T47D (cell line): Measurements from ENCODE around the gene VEGFA.

Source experiments
- DNase-seq, 2 experiments: peaks; one replicate each; pipeline versions ENCODE4 v3.0.0 to v3.0.0-alpha.2; 2011 to 2012; ENCODE audit warnings: low read depth in 1 of 2, low spot score in 1 of 2
- JUND ChIP-seq: IDR thresholded peaks from 2 replicates; pipeline ENCODE4 v1.6.1; 2012; ENCODE audit warnings: low read depth
- in situ Hi-C: cut with HindIII; loops from 2 replicates; pipeline ENCODE4 v1.10.0; 2016; ENCODE audit warnings: low sequenced_read_pairs, low pct_unique_long_range_greater_than_20kb

The VEGFA gene

DNA sequence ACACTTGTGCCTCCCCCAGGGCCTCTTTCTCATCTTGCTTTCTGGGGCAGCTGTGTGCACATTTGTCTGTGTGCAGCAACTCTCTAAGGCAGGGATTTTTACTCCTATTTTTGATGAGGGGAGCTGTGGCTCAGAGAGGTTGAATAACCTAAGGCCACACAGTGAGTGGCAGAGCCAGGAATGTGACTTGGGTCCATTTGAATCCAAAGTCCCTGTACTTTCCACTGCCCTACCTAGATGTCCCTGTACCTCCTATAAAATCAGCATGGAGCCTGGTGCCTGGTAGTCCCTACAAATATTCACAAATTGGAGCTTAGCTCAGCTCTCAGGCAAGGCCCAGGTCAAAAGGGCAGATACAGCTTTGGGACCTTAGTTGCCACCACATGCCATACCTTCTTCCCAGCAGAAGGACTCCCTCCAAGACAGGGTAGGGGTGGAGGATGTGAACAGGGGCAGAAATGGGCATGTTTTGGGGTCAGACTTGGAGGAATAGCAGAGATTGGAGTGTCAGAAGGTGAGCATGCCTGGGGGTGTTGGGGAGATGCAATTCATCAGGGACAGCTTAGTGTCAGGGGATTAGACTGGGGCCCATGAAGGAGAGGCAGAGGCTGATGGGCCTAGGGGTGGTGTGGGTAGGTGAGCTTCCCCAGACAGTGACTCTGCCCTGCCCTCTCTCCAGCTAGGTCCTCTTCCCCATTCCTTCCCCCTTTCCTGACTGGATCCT is 4.1 kb upstream of the VEGFA start:
- DNase-seq = no peak
- in situ Hi-C loops = no loop called here
- no peak for TF ChIP-seq JUND

DNA sequence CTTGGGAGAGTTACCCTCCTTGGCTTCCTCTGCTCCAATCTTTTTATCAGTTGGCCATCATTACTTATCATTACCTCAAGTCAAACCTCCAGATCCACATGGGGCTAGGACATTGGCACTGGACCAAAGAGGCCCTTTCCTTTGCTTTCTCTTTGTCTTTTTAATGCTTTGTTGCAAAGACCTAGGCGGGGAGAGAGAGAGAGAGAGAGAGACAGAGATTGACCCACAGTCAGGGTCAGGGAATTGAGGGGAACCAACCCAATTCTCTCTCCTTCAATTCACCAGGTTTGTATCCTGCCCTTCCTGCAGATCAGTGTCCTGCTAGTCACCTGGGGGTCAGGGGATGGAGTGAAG is 3.5 kb upstream of the VEGFA start:
- DNase-seq = no peak
- TF ChIP-seq JUND = no peak
- in situ Hi-C loops = no loop called here

DNA sequence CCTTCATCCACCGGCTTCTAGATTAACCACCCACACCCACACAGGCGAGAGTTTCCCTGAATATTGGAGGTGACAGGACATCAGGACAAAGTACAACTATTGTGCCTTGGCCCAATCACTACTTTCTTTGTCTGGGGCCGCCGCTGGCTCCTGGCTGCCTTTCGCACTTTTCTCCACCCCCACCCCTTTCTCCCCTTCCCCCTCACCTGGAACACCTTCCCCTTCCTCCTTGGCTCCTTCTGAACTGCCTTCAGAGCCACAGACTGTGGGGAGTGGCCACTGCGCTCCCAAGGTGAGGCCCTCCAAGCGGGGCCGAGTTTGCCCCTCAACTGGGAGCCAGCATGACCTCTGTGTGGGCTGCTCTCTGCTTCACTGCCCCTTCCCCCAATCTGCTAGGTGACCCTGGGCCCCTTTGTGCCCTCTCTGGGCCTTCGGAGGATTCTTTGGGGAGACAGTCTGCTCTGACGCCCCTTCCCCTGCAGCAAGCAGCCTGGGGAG is 3.0 kb upstream of the VEGFA start:
- in situ Hi-C loops = no loop called here
- TF ChIP-seq JUND = no peak
- no peak for DNase-seq

DNA sequence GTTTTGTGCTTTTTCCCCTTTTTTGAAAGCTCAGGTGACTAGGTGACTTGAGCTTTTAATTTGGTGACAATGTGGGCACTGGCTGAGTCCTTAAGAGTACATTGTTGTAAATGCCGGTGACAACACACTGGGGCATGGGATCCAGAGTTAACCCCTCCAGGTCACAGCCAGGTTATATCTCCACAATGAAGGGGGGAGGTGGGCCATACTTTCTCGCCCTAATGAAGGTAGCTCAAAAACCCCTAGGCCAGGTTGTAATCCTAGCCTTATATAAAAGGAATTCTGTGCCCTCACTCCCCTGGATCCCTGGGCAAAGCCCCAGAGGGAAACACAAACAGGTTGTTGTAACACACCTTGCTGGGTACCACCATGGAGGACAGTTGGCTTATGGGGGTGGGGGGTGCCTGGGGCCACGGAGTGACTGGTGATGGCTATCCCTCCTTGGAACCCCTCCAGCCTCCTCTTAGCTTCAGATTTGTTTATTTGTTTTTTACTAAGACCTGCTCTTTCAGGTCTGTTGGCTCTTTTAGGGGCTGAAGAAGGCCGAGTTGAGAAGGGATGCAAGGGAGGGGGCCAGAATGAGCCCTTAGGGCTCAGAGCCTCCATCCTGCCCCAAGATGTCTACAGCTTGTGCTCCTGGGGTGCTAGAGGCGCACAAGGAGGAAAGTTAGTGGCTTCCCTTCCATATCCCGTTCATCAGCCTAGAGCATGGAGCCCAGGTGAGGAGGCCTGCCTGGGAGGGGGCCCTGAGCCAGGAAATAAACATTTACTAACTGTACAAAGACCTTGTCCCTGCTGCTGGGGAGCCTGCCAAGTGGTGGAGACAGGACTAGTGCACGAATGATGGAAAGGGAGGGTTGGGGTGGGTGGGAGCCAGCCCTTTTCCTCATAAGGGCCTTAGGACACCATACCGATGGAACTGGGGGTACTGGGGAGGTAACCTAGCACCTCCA is 2.2 kb upstream of the VEGFA start:
- DNase-seq = no peak
- no peak for TF ChIP-seq JUND
- in situ Hi-C loops = no loop called here

DNA sequence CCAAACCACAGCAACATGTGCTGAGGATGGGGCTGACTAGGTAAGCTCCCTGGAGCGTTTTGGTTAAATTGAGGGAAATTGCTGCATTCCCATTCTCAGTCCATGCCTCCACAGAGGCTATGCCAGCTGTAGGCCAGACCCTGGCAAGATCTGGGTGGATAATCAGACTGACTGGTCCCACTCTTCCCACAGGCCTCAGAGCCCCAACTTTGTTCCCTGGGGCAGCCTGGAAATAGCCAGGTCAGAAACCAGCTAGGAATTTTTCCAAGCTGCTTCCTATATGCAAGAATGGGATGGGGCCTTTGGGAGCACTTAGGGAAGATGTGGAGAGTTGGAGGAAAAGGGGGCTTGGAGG is 1.5 kb upstream of the VEGFA start:
- in situ Hi-C loops = no loop called here

DNA sequence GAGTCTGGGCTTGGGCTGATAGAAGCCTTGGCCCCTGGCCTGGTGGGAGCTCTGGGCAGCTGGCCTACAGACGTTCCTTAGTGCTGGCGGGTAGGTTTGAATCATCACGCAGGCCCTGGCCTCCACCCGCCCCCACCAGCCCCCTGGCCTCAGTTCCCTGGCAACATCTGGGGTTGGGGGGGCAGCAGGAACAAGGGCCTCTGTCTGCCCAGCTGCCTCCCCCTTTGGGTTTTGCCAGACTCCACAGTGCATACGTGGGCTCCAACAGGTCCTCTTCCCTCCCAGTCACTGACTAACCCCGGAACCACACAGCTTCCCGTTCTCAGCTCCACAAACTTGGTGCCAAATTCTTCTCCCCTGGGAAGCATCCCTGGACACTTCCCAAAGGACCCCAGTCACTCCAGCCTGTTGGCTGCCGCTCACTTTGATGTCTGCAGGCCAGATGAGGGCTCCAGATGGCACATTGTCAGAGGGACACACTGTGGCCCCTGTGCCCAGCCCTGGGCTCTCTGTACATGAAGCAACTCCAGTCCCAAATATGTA is 957 bp upstream of the VEGFA start:
- TF ChIP-seq JUND = no peak
- in situ Hi-C loops = no loop called here
- DNase-seq = no peak

More for the DNA sequence above, 1.5 kb upstream of the VEGFA start:
- no peak for TF ChIP-seq JUND
- no peak for DNase-seq

DNA sequence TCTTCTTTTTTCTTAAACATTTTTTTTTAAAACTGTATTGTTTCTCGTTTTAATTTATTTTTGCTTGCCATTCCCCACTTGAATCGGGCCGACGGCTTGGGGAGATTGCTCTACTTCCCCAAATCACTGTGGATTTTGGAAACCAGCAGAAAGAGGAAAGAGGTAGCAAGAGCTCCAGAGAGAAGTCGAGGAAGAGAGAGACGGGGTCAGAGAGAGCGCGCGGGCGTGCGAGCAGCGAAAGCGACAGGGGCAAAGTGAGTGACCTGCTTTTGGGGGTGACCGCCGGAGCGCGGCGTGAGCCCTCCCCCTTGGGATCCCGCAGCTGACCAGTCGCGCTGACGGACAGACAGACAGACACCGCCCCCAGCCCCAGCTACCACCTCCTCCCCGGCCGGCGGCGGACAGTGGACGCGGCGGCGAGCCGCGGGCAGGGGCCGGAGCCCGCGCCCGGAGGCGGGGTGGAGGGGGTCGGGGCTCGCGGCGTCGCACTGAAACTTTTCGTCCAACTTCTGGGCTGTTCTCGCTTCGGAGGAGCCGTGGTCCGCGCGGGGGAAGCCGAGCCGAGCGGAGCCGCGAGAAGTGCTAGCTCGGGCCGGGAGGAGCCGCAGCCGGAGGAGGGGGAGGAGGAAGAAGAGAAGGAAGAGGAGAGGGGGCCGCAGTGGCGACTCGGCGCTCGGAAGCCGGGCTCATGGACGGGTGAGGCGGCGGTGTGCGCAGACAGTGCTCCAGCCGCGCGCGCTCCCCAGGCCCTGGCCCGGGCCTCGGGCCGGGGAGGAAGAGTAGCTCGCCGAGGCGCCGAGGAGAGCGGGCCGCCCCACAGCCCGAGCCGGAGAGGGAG is 580 bp downstream of the VEGFA start:
- TF ChIP-seq JUND = no peak
- peak; percentile 55 to 74 for DNase-seq
- in situ Hi-C loops = no loop called here

DNA sequence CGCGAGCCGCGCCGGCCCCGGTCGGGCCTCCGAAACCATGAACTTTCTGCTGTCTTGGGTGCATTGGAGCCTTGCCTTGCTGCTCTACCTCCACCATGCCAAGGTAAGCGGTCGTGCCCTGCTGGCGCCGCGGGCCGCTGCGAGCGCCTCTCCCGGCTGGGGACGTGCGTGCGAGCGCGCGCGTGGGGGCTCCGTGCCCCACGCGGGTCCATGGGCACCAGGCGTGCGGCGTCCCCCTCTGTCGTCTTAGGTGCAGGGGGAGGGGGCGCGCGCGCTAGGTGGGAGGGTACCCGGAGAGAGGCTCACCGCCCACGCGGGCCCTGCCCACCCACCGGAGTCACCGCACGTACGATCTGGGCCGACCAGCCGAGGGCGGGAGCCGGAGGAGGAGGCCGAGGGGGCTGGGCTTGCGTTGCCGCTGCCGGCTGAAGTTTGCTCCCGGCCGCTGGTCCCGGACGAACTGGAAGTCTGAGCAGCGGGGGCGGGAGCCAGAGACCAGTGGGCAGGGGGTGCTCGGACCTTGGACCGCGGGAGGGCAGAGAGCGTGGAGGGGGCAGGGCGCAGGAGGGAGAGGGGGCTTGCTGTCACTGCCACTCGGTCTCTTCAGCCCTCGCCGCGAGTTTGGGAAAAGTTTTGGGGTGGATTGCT is 1.3 kb downstream of the VEGFA start:
- in situ Hi-C loops = no loop called here
- TF ChIP-seq JUND = no peak
- peak; percentile 71 to 79 for DNase-seq

DNA sequence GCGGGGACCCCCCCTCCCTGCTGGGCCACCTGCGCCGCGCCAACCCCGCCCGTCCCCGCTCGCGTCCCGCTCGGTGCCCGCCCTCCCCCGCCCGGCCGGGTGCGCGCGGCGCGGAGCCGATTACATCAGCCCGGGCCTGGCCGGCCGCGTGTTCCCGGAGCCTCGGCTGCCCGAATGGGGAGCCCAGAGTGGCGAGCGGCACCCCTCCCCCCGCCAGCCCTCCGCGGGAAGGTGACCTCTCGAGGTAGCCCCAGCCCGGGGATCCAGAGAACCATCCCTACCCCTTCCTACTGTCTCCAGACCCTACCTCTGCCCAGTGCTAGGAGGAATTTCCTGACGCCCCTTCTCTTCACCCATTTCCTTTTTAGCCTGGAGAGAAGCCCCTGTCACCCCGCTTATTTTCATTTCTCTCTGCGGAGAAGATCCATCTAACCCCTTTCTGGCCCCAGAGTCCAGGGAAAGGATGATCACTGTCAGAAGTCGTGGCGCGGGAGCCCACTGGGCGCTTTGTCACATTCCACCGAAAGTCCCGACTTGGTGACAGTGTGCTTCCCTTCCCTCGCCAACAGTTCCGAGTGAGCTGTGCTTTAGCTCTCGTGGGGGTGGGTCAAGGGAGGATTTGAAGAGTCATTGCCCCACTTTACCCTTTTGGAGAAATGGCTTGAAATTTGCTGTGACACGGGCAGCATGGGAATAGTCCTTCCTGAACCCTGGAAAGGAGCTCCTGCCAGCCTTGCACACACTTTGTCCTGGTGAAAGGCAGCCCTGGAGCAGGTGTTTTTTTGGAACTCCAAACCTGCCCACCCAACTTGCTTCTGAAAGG is 2.1 kb downstream of the VEGFA start:
- in situ Hi-C loops = no loop called here
- peak; percentile 67 to 80 for DNase-seq
- TF ChIP-seq JUND = no peak

DNA sequence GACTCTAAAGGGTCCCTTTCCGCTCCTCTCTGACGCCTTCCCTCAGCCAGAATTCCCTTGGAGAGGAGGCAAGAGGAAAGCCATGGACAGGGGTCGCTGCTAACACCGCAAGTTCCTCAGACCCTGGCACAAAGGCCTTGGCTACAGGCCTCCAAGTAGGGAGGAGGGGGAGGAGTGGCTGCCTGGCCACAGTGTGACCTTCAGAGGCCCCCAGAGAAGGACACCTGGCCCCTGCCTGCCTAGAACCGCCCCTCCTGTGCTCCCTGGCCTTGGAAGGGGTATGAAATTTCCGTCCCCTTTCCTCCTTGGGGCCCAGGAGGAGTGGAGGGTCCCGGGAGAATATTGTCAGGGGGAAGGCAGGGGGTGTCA is 2.7 kb downstream of the VEGFA start:
- TF ChIP-seq JUND = no peak
- in situ Hi-C loops = no loop called here
- DNase-seq = no peak
